Chondrocyte (in vitro differentiated cells): ENCODE data around the gene IFNB1. TPM values are rescaled to one million over a fixed set of nuclear protein-coding genes. Genes with fewer than 3 reads are reported as not detected.

Experiments used
- DNase-seq: peaks from one replicate; pipeline ENCODE4 v3.0.0; 2021; ENCODE audit warnings: mixed read lengths, low spot score
- H3K27ac Mint-ChIP-seq: one replicate; pipeline ENCODE4 v1.8.0; 2021; ENCODE audit warnings: mild to moderate bottlenecking, moderate library complexity, mixed read lengths; ENCODE audit not compliant: unreplicated experiment
- H3K27me3 Mint-ChIP-seq: 2 replicates; pipeline ENCODE4 v1.8.0; 2021; ENCODE audit warnings: low read depth, mixed read lengths
- H3K36me3 Mint-ChIP-seq: 2 replicates; pipeline ENCODE4 v1.8.0; 2021; ENCODE audit warnings: low read depth, mixed read lengths
- H3K4me1 Mint-ChIP-seq: 2 replicates; pipeline ENCODE4 v1.8.0; 2021; ENCODE audit warnings: low read depth, mild to moderate bottlenecking, mixed read lengths
- H3K4me3 Mint-ChIP-seq: one replicate; pipeline ENCODE4 v1.8.0; 2021; ENCODE audit warnings: mild to moderate bottlenecking, moderate library complexity, mixed read lengths; ENCODE audit not compliant: unreplicated experiment
- H3K9me3 Mint-ChIP-seq: 2 replicates; pipeline ENCODE4 v1.8.0; 2021; ENCODE audit warnings: low read depth, mixed read lengths
- CTCF ChIP-seq: fragments of 200-600 bp; sonication (generic); IDR thresholded peaks from 2 replicates; pipeline ENCODE4 v1.5.0; 2021; ENCODE audit warnings: antibody characterized with exemption, mild to moderate bottlenecking, moderate library complexity
- total RNA-seq: library from RNA; stranded (reverse); gene quantifications from 3 replicates; pipeline ENCODE4 v1.2.1, GENCODE V29; 2021

IFNB1 gene
- total RNA-seq, 1 donor from 2014 or later, result not detected

GRCh38 chr9:21082671-21083070, 4.9 kb upstream of the IFNB1 start:
- no peak overlapping the region for H3K27ac Mint-ChIP-seq
- no peaks in the 10 kb centered on the region for H3K27me3 Mint-ChIP-seq
- no peak overlapping the region for H3K4me3 Mint-ChIP-seq
- H3K4me1 Mint-ChIP-seq, result no peaks in the 10 kb centered on the region
- no peak for DNase-seq
- no peak for TF ChIP-seq CTCF
- H3K36me3 Mint-ChIP-seq, result peaks cover 2% of the 10 kb centered on the region
- H3K9me3 Mint-ChIP-seq, result peaks cover 5% of the 10 kb centered on the region

- H3K27ac Mint-ChIP-seq, result no peak overlapping the region
Observed at GRCh38 chr9:21081999-21082398, 4.3 kb upstream of the IFNB1 start.

GRCh38 chr9:21081451-21081850, 3.7 kb upstream of the IFNB1 start:
- Mint-ChIP-seq H3K4me1 (no peaks in the 10 kb centered on the region), H3K36me3 (peaks cover 2% of the 10 kb centered on the region), H3K27ac (no peak overlapping the region), H3K4me3 (no peak overlapping the region), H3K27me3 (no peaks in the 10 kb centered on the region), H3K9me3 (peaks cover 5% of the 10 kb centered on the region)
- no peak for TF ChIP-seq CTCF
- DNase-seq, result no peak

More at GRCh38 chr9:21081999-21082398, 4.3 kb upstream of the IFNB1 start:
- H3K4me1 Mint-ChIP-seq, result no peaks in the 10 kb centered on the region
- no peak for DNase-seq
- H3K9me3 Mint-ChIP-seq, result peaks cover 5% of the 10 kb centered on the region
- H3K4me3 Mint-ChIP-seq, result no peak overlapping the region
- no peak for TF ChIP-seq CTCF
- no peaks in the 10 kb centered on the region for H3K27me3 Mint-ChIP-seq
- peaks cover 2% of the 10 kb centered on the region for H3K36me3 Mint-ChIP-seq

- Mint-ChIP-seq H3K9me3 (peaks cover 5% of the 10 kb centered on the region), H3K4me1 (peaks cover 4% of the 10 kb centered on the region), H3K36me3 (peaks cover 2% of the 10 kb centered on the region), H3K27ac (no peak overlapping the region), H3K4me3 (no peak overlapping the region), H3K27me3 (no peaks in the 10 kb centered on the region)
- no peak for DNase-seq
- no peak for TF ChIP-seq CTCF
Observed at GRCh38 chr9:21080793-21081192, 3.1 kb upstream of the IFNB1 start.

GRCh38 chr9:21078702-21079101, 960 bp upstream of the IFNB1 start:
- Mint-ChIP-seq H3K9me3 (no peaks in the 10 kb centered on the region), H3K27ac (no peak overlapping the region), H3K27me3 (no peaks in the 10 kb centered on the region), H3K36me3 (no peaks in the 10 kb centered on the region), H3K4me3 (no peak overlapping the region), H3K4me1 (peaks cover 4% of the 10 kb centered on the region)
- peak; percentile 20 for TF ChIP-seq CTCF
- DNase-seq, result no peak
